Islet precursor cell (in vitro differentiated cells): ENCODE measurements around the gene DISP2.

Source experiments
- DNase-seq: peaks from one replicate; pipeline ENCODE4 v3.0.0-alpha.2; 2018

Gene DISP2

GRCh38 chr15:40366457-40367370 is 8.7 kb downstream of the DISP2 start:
- no peak for DNase-seq

GRCh38 chr15:40367371-40367685 is 9.3 kb downstream of the DISP2 start:
- DNase-seq, result no peak

- peak; percentile 95 for DNase-seq
These were observed 9.9 kb downstream of the DISP2 start for GRCh38 chr15:40367686-40368611.

GRCh38 chr15:40368719-40369473 is 10.9 kb downstream of the DISP2 start:
- no peak for DNase-seq

- DNase-seq, result peak; percentile 43
These were observed 11.5 kb downstream of the DISP2 start for GRCh38 chr15:40369474-40369869.

- DNase-seq, result peak; percentile 40
These were observed 12.0 kb downstream of the DISP2 start for GRCh38 chr15:40369971-40370370.

- DNase-seq, result no peak
These were observed 15.0 kb downstream of the DISP2 start for GRCh38 chr15:40372981-40373380.

GRCh38 chr15:40377606-40378005 is 19.6 kb downstream of the DISP2 start:
- DNase-seq, result no peak

GRCh38 chr15:40379374-40379773 is 21.4 kb downstream of the DISP2 start:
- no peak for DNase-seq

- DNase-seq, result no peak
These were observed 21.8 kb downstream of the DISP2 start for GRCh38 chr15:40379853-40380252.

GRCh38 chr15:40380636-40381035 is 22.6 kb downstream of the DISP2 start:
- no peak for DNase-seq

GRCh38 chr15:40381818-40382529 is 24.0 kb downstream of the DISP2 start:
- DNase-seq, result no peak

GRCh38 chr15:40382580-40383456 is 24.8 kb downstream of the DISP2 start, which contains the start of gene KNSTRN:
KNSTRN (plus strand) TSS chr15:40382721; CDS start chr15:40382836, 115 bp downstream.
- DNase-seq, result peak; percentile 95

- no peak for DNase-seq
These were observed 28.5 kb downstream of the DISP2 start for GRCh38 chr15:40386480-40386879.

- DNase-seq, result no peak
These were observed 31.2 kb downstream of the DISP2 start for GRCh38 chr15:40388941-40389823.

- no peak for DNase-seq
These were observed 32.0 kb downstream of the DISP2 start for GRCh38 chr15:40389824-40390595.

GRCh38 chr15:40392986-40393948 is 35.2 kb downstream of the DISP2 start:
- DNase-seq, result no peak
